HEK293 (cell line): ENCODE measurements around the gene SYT14.

Experiments used
- SCRT2 ChIP-seq: fragments of 450-650 bp; formaldehyde crosslinking; IDR thresholded peaks from 2 replicates; pipeline ENCODE4 v1.5.1; 2016; ENCODE audit warnings: missing biosample characterization, missing genetic modification characterization
- TRIM28 ChIP-seq: IDR thresholded peaks from 2 replicates; pipeline ENCODE4 v1.6.1; 2011; ENCODE audit warnings: low read length, control low read depth, borderline replicate concordance
- ZNF175 ChIP-seq: fragments of 450-650 bp; formaldehyde crosslinking; IDR thresholded peaks from 2 replicates; pipeline ENCODE4 v1.5.1; 2016; ENCODE audit warnings: missing biosample characterization, missing genetic modification characterization
- ZNF239 ChIP-seq: fragments of 450-650 bp; formaldehyde crosslinking; IDR thresholded peaks from 2 replicates; pipeline ENCODE4 v1.5.1; 2016; ENCODE audit warnings: missing biosample characterization, missing genetic modification characterization
- TF ChIP-seq, protein P1 (sequence below): fragments of 450-650 bp; formaldehyde crosslinking; IDR thresholded peaks from 2 replicates; pipeline ENCODE4 v1.5.1; 2016; ENCODE audit warnings: missing biosample characterization, missing genetic modification characterization

DNA sequence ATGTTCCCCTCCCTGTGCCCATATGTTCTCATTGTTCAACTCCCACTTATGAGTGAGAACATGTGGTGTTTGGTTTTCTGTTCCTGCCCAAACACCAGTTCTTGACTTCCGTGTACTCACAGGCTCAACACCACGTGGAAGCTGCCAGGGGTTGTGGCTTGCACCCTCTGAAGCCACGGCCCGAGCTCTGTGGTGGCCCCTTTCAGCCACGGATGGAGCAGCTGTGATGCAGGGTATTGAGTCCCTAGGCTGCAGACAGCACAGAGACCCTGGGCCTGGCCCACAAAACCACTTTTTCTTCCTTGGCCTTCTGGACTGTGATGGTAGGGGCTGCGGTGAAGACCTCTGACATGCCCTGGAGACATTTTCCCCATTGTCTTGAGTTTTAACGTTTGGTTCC is 111.6 kb downstream of the SYT14 start:
- TF ChIP-seq, protein P1, sequence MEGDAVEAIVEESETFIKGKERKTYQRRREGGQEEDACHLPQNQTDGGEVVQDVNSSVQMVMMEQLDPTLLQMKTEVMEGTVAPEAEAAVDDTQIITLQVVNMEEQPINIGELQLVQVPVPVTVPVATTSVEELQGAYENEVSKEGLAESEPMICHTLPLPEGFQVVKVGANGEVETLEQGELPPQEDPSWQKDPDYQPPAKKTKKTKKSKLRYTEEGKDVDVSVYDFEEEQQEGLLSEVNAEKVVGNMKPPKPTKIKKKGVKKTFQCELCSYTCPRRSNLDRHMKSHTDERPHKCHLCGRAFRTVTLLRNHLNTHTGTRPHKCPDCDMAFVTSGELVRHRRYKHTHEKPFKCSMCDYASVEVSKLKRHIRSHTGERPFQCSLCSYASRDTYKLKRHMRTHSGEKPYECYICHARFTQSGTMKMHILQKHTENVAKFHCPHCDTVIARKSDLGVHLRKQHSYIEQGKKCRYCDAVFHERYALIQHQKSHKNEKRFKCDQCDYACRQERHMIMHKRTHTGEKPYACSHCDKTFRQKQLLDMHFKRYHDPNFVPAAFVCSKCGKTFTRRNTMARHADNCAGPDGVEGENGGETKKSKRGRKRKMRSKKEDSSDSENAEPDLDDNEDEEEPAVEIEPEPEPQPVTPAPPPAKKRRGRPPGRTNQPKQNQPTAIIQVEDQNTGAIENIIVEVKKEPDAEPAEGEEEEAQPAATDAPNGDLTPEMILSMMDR (tag by site-specific recombination): no peak
- TF ChIP-seq SCRT2 (tag by site-specific recombination) (no peak), TRIM28 (no peak), ZNF239 (no peak), ZNF175 (tag by site-specific recombination) (no peak)
